ENCODE results near the gene SHISA4. TPM values are rescaled to one million over a fixed set of nuclear protein-coding genes. Genes with fewer than 3 reads are reported as not detected.
A peak's percentile ranks its signal among the peaks of the same experiment; 100 is the strongest.
"Not testable (repeated sequence)": the region's sequence is repeated elsewhere in the genome, so short reads cannot be mapped to it uniquely, and the experiment has no call there.

Gene SHISA4
- total and polyA plus RNA-seq, 8 donors = 3.6 to 9.3 (median 5.4) TPM

- 76% methylated on average over 20 of the region's 20 CpGs for WGBS, 2 donors
- Histone ChIP-seq H3K4me3 (no peak overlapping the region), H3K27me3 (no peaks in the 10 kb centered on the region), H3K9me3 (no peaks in the 10 kb centered on the region), H3K4me1 (no peaks in the 10 kb centered on the region), H3K27ac (no peak overlapping the region), H3K36me3 (no peaks in the 10 kb centered on the region)
- intact Hi-C loops (cut with DNase I) = loop anchor here in 1 of 3 donors (5.0 kb wide), 2 partner anchors 72 to 227 kb away; no protein-coding TSS in a partner anchor
- FAIRE-seq (no peak), ATAC-seq (no peak), DNase-seq (no peak)
- TF ChIP-seq, protein P1, sequence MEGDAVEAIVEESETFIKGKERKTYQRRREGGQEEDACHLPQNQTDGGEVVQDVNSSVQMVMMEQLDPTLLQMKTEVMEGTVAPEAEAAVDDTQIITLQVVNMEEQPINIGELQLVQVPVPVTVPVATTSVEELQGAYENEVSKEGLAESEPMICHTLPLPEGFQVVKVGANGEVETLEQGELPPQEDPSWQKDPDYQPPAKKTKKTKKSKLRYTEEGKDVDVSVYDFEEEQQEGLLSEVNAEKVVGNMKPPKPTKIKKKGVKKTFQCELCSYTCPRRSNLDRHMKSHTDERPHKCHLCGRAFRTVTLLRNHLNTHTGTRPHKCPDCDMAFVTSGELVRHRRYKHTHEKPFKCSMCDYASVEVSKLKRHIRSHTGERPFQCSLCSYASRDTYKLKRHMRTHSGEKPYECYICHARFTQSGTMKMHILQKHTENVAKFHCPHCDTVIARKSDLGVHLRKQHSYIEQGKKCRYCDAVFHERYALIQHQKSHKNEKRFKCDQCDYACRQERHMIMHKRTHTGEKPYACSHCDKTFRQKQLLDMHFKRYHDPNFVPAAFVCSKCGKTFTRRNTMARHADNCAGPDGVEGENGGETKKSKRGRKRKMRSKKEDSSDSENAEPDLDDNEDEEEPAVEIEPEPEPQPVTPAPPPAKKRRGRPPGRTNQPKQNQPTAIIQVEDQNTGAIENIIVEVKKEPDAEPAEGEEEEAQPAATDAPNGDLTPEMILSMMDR (IDR thresholded peaks at IDR 0.05) = no peak
These were observed 11.2 kb downstream of the SHISA4 start for GRCh38 chr1:201899683-201900429.

- WGBS, 2 donors = 62 to 70% methylated on average over 5 of the region's 5 CpGs
- H3K4me1 ChIP-seq = no peaks in the 10 kb centered on the region
- ATAC-seq (no peak), FAIRE-seq (no peak), DNase-seq (no peak)
- H3K36me3 ChIP-seq = no peaks in the 10 kb centered on the region
- no peak overlapping the region for H3K27ac ChIP-seq
- H3K4me3 ChIP-seq = no peak overlapping the region
- TF ChIP-seq, protein P1 (IDR thresholded peaks at IDR 0.05) = no peak
- H3K9me3 ChIP-seq = no peaks in the 10 kb centered on the region
- intact Hi-C loops (cut with DNase I) = no loop called here
- H3K27me3 ChIP-seq = no peaks in the 10 kb centered on the region
These were observed 11.8 kb downstream of the SHISA4 start for GRCh38 chr1:201900476-201900875.

- H3K27ac ChIP-seq; intact Hi-C loops (cut with DNase I): not testable (repeated sequence)
These were observed 12.3 kb downstream of the SHISA4 start for GRCh38 chr1:201901036-201901435.

DNA sequence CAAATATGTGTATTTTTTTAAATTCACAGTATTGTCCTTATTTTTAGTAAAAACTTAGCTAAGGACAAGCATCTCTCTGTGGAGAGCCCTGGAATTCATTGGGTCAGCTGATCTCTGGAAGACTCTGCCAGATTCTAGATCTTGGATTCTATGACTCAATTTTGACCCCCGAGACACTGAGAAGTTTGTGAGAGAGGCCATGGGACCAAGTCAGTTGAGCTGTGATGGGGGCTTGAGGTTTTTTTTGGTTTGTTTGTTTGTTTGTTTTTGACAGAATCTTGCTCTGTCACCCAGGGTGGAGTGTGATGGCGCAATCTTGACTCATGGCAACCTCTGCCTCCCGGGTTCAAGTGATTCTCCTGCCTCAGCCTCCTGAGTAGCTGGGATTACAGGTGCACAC lies 13.5 kb downstream of the SHISA4 start:
- no peak for FAIRE-seq
- WGBS, 2 donors = 83% methylated on average over 3 of the region's 3 CpGs
- no peak overlapping the region for H3K27ac ChIP-seq
- intact Hi-C loops (cut with DNase I) = no loop called here
- no peaks in the 10 kb centered on the region for H3K4me1 ChIP-seq
- no peaks in the 10 kb centered on the region for H3K27me3 ChIP-seq
- DNase-seq = no peak
- H3K4me3 ChIP-seq = no peak overlapping the region
- no peak for ATAC-seq
- H3K36me3 ChIP-seq = no peaks in the 10 kb centered on the region
- TF ChIP-seq, protein P1 (IDR thresholded peaks at IDR 0.05) = no peak
- H3K9me3 ChIP-seq = no peaks in the 10 kb centered on the region

More at GRCh38 chr1:201901036-201901435, 12.3 kb downstream of the SHISA4 start:
- not testable (repeated sequence) for FAIRE-seq, H3K27me3 ChIP-seq, H3K9me3 ChIP-seq, H3K4me1 ChIP-seq, H3K4me3 ChIP-seq, DNase-seq, ATAC-seq, H3K36me3 ChIP-seq
- 77 to 78% methylated on average over 6 of the region's 6 CpGs for WGBS, 2 donors

- DNase-seq = no peak
- 70 to 89% methylated on average over 5 of the region's 5 CpGs for WGBS, 2 donors
These were observed 14.4 kb downstream of the SHISA4 start for GRCh38 chr1:201903135-201903534.

More at GRCh38 chr1:201903135-201903534, 14.4 kb downstream of the SHISA4 start:
- FAIRE-seq (no peak), ATAC-seq (peak in 2 of 4 donors; percentile 30 to 57)
- no peaks in the 10 kb centered on the region for H3K9me3 ChIP-seq
- TF ChIP-seq, protein P1 (IDR thresholded peaks at IDR 0.05) = no peak
- H3K4me3 ChIP-seq = no peak overlapping the region
- no peaks in the 10 kb centered on the region for H3K4me1 ChIP-seq
- no peaks in the 10 kb centered on the region for H3K36me3 ChIP-seq
- H3K27ac ChIP-seq = no peak overlapping the region
- intact Hi-C loops (cut with DNase I) = no loop called here
- H3K27me3 ChIP-seq = no peaks in the 10 kb centered on the region
